Peyer's patch (tissue), 4 donors: ENCODE measurements around the gene ACTA1. TPM values are rescaled to one million over a fixed set of nuclear protein-coding genes. Genes with fewer than 3 reads are reported as not detected.

Experiments
- DNase-seq, 3 donors: peaks; one replicate each; pipeline ENCODE4 v3.0.0-alpha.2; 2017 to 2019
- H3K27ac ChIP-seq, 4 donors: fragments of 200-600 bp; sonication (generic); one replicate each; pipeline ENCODE4 v1.5.1; 2016 to 2019
- H3K27me3 ChIP-seq, 2 donors: fragments of 200-600 bp; sonication (generic); one replicate each; pipeline ENCODE4 v1.5.1; 2019
- H3K36me3 ChIP-seq, 3 donors: fragments of 200-600 bp; sonication (generic); one replicate each; pipeline ENCODE4 v1.5.1; 2016 to 2019
- H3K4me1 ChIP-seq, 4 donors: fragments of 200-600 bp; sonication (generic); one replicate each; pipeline ENCODE4 v1.5.1; 2016 to 2019
- H3K4me3 ChIP-seq, 4 donors: fragments of 200-600 bp; sonication (generic); 1 replicate in 3 of 4; 2 replicates in 1 of 4; pipeline ENCODE4 v1.5.1; 2016 to 2019; ENCODE audit warnings: mild to moderate bottlenecking in 1 of 4
- H3K9me3 ChIP-seq, 4 donors: fragments of 200-600 bp; sonication (generic); one replicate each; pipeline ENCODE4 v1.5.1; 2016 to 2019; ENCODE audit warnings: mild to moderate bottlenecking in 1 of 4
- CTCF ChIP-seq, 6 experiments: fragments of 450-650 bp in 4 of 6; fragments of 200-600 bp in 2 of 6; sonication (generic) in 1 of 6; IDR thresholded peaks; one replicate each; pipeline ENCODE4 v1.5.1; 2017 to 2019; ENCODE audit warnings: antibody characterized with exemption in 6 of 6, mild to moderate bottlenecking in 3 of 6, moderate library complexity in 1 of 6
- POLR2A ChIP-seq, 2 donors: fragments of 450-650 bp; IDR thresholded peaks; one replicate each; pipeline ENCODE4 v1.5.1; 2017; ENCODE audit warnings: antibody characterized with exemption in 2 of 2, mild to moderate bottlenecking in 2 of 2, moderate library complexity in 2 of 2
- total RNA-seq, 4 donors: library from RNA; depleted of rRNA; stranded (reverse); fragments of >200 nt; gene quantifications; one replicate each; pipeline ENCODE4 v1.1.0, GENCODE V29; 2016

ACTA1 gene
- total RNA-seq, 4 donors from 2014 or later = 3.3 TPM; not detected in 3

GRCh38 chr1:229440851-229441537 lies 7.1 kb upstream of the ACTA1 start:
- Histone ChIP-seq H3K9me3 (no peaks in the 10 kb centered on the region), H3K27me3 (no peaks in the 10 kb centered on the region), H3K36me3 (peaks cover 0 to 43% (median 2%) of the 10 kb centered on the region in 3 donors), H3K27ac (no peak overlapping the region), H3K4me1 (no peaks in the 10 kb centered on the region), H3K4me3 (no peak overlapping the region)
- TF ChIP-seq CTCF (IDR thresholded peaks at IDR 0.05) (no peak), POLR2A (IDR thresholded peaks at IDR 0.05) (no peak)
- no peak for DNase-seq

- no peak overlapping the region for H3K4me3 ChIP-seq
- TF ChIP-seq CTCF (IDR thresholded peaks at IDR 0.05) = no peak
- TF ChIP-seq POLR2A (IDR thresholded peaks at IDR 0.05) = no peak
- H3K27ac ChIP-seq = no peak overlapping the region
- H3K27me3 ChIP-seq = peaks cover 2 to 18% of the 10 kb centered on the region in 2 donors
- H3K9me3 ChIP-seq = no peaks in the 10 kb centered on the region
- peaks cover 0 to 6% (median 0%) of the 10 kb centered on the region in 4 donors for H3K4me1 ChIP-seq
- no peak for DNase-seq
- H3K36me3 ChIP-seq = peaks cover 0 to 22% (median 2%) of the 10 kb centered on the region in 3 donors
Observed at GRCh38 chr1:229438021-229438420, 4.1 kb upstream of the ACTA1 start.

GRCh38 chr1:229437443-229437842 lies 3.5 kb upstream of the ACTA1 start:
- Histone ChIP-seq H3K4me1 (peaks cover 0 to 10% (median 0%) of the 10 kb centered on the region in 4 donors), H3K36me3 (peaks cover 0 to 18% (median 2%) of the 10 kb centered on the region in 3 donors), H3K27me3 (peaks cover 4 to 24% of the 10 kb centered on the region in 2 donors), H3K4me3 (no peak overlapping the region), H3K27ac (no peak overlapping the region), H3K9me3 (no peaks in the 10 kb centered on the region)
- TF ChIP-seq POLR2A (IDR thresholded peaks at IDR 0.05) (no peak), CTCF (IDR thresholded peaks at IDR 0.05) (no peak)
- no peak for DNase-seq

- Histone ChIP-seq H3K27me3 (peaks cover 4 to 36% of the 10 kb centered on the region in 2 donors), H3K4me3 (no peak overlapping the region), H3K27ac (no peak overlapping the region), H3K36me3 (peaks cover 0 to 14% (median under 1%) of the 10 kb centered on the region in 3 donors), H3K4me1 (peaks cover 0 to 22% (median 0%) of the 10 kb centered on the region in 4 donors), H3K9me3 (no peaks in the 10 kb centered on the region)
- DNase-seq = no peak
- no peak for TF ChIP-seq POLR2A (IDR thresholded peaks at IDR 0.05)
Observed at GRCh38 chr1:229436201-229436600, 2.3 kb upstream of the ACTA1 start.

GRCh38 chr1:229434641-229435051 lies 752 bp upstream of the ACTA1 start:
- no peak overlapping the region for H3K4me3 ChIP-seq
- peaks cover 7 to 42% of the 10 kb centered on the region in 2 donors for H3K27me3 ChIP-seq

More at GRCh38 chr1:229434641-229435051, 752 bp upstream of the ACTA1 start:
- H3K9me3 ChIP-seq = no peaks in the 10 kb centered on the region
- TF ChIP-seq POLR2A (IDR thresholded peaks at IDR 0.05) = no peak
- no peak for TF ChIP-seq CTCF (IDR thresholded peaks at IDR 0.05)
- no peak overlapping the region for H3K27ac ChIP-seq
- DNase-seq = no peak
- peaks cover 0 to under 1% (median 0%) of the 10 kb centered on the region in 3 donors for H3K36me3 ChIP-seq
- H3K4me1 ChIP-seq = peaks cover 0 to 30% (median 0%) of the 10 kb centered on the region in 4 donors
